HEK293 (cell line): ENCODE results near the gene PTGR1.

Experiments used
- TCF7L2 ChIP-seq: IDR thresholded peaks from 2 replicates; pipeline ENCODE4 v1.6.1; 2011; ENCODE audit warnings: low read depth, mild to moderate bottlenecking, inconsistent platforms, low read length, moderate library complexity, borderline replicate concordance
- ZBTB21 ChIP-seq: fragments of 450-650 bp; formaldehyde crosslinking; IDR thresholded peaks from 2 replicates; pipeline ENCODE4 v1.5.1; 2017; ENCODE audit warnings: missing biosample characterization, missing genetic modification characterization
- ZBTB7A ChIP-seq: fragments of 450-650 bp; formaldehyde crosslinking; IDR thresholded peaks from 2 replicates; pipeline ENCODE4 v1.5.1; 2016; ENCODE audit warnings: low read depth, missing biosample characterization, missing genetic modification characterization
- ZNF555 ChIP-seq: fragments of 450-650 bp; formaldehyde crosslinking; conservative IDR thresholded peaks from 2 replicates; pipeline ENCODE4 v1.5.1; 2017; ENCODE audit warnings: missing biosample characterization, mild to moderate bottlenecking, missing genetic modification characterization, inconsistent platforms
- TF ChIP-seq, protein P1 (sequence below): fragments of 450-650 bp; formaldehyde crosslinking; IDR thresholded peaks from 2 replicates; pipeline ENCODE4 v1.5.1; 2016; ENCODE audit warnings: missing biosample characterization, missing genetic modification characterization
- TF ChIP-seq, protein P2 (sequence below): fragments of 450-650 bp; formaldehyde crosslinking; IDR thresholded peaks from 2 replicates; pipeline ENCODE4 v1.5.1; 2016; ENCODE audit warnings: missing biosample characterization, missing genetic modification characterization, borderline replicate concordance
- TF ChIP-seq, protein P3 (sequence below): fragments of 450-650 bp; formaldehyde crosslinking; IDR thresholded peaks from 2 replicates; pipeline ENCODE4 v1.5.1; 2016; ENCODE audit warnings: missing biosample characterization, missing genetic modification characterization
- TF ChIP-seq, protein P4 (sequence below): fragments of 450-650 bp; formaldehyde crosslinking; IDR thresholded peaks from 2 replicates; pipeline ENCODE4 v1.5.1; 2016; ENCODE audit warnings: missing biosample characterization, missing genetic modification characterization
- TF ChIP-seq, protein P5 (sequence below): fragments of 450-650 bp; formaldehyde crosslinking; IDR thresholded peaks from 2 replicates; pipeline ENCODE4 v1.5.1; 2016; ENCODE audit warnings: missing biosample characterization, missing genetic modification characterization, borderline replicate concordance

DNA sequence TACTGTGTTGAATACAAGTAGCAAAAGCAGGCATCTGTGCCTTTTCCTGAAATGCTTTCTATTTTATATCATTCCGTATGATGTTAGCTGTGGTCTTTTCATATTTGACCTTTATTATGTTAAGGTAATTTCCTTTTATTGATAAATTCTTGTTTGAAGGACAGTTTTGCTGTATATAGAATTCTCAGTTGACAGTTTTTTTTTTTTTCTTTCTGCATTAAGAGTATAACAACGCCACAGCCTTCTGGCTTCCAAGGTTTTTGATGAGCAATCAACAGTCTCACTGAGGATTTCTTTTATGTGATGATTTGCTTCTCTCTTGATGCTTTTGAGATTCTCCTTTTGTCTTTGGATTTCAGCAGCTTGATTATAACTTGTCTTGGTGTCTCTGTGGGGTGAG, 50.8 kb downstream of the PTGR1 start:
- TF ChIP-seq, protein P1, sequence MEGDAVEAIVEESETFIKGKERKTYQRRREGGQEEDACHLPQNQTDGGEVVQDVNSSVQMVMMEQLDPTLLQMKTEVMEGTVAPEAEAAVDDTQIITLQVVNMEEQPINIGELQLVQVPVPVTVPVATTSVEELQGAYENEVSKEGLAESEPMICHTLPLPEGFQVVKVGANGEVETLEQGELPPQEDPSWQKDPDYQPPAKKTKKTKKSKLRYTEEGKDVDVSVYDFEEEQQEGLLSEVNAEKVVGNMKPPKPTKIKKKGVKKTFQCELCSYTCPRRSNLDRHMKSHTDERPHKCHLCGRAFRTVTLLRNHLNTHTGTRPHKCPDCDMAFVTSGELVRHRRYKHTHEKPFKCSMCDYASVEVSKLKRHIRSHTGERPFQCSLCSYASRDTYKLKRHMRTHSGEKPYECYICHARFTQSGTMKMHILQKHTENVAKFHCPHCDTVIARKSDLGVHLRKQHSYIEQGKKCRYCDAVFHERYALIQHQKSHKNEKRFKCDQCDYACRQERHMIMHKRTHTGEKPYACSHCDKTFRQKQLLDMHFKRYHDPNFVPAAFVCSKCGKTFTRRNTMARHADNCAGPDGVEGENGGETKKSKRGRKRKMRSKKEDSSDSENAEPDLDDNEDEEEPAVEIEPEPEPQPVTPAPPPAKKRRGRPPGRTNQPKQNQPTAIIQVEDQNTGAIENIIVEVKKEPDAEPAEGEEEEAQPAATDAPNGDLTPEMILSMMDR (tag by site-specific recombination), result no peak
- TF ChIP-seq, protein P2, sequence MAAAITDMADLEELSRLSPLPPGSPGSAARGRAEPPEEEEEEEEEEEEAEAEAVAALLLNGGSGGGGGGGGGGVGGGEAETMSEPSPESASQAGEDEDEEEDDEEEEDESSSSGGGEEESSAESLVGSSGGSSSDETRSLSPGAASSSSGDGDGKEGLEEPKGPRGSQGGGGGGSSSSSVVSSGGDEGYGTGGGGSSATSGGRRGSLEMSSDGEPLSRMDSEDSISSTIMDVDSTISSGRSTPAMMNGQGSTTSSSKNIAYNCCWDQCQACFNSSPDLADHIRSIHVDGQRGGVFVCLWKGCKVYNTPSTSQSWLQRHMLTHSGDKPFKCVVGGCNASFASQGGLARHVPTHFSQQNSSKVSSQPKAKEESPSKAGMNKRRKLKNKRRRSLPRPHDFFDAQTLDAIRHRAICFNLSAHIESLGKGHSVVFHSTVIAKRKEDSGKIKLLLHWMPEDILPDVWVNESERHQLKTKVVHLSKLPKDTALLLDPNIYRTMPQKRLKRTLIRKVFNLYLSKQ (tag by site-specific recombination), result no peak
- TF ChIP-seq ZBTB7A (tag by site-specific recombination), result no peak
- TF ChIP-seq ZNF555 (tag by site-specific recombination), result no peak
- TF ChIP-seq ZBTB21 (tag by site-specific recombination), result no peak
- no peak for TF ChIP-seq TCF7L2
- TF ChIP-seq, protein P3, sequence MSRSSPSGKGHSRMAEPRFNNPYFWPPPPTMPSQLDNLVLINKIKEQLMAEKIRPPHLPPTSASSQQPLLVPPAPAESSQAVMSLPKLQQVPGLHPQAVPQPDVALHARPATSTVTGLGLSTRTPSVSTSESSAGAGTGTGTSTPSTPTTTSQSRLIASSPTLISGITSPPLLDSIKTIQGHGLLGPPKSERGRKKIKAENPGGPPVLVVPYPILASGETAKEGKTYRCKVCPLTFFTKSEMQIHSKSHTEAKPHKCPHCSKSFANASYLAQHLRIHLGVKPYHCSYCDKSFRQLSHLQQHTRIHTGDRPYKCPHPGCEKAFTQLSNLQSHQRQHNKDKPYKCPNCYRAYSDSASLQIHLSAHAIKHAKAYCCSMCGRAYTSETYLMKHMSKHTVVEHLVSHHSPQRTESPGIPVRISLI (tag by site-specific recombination), result no peak
- TF ChIP-seq, protein P4, sequence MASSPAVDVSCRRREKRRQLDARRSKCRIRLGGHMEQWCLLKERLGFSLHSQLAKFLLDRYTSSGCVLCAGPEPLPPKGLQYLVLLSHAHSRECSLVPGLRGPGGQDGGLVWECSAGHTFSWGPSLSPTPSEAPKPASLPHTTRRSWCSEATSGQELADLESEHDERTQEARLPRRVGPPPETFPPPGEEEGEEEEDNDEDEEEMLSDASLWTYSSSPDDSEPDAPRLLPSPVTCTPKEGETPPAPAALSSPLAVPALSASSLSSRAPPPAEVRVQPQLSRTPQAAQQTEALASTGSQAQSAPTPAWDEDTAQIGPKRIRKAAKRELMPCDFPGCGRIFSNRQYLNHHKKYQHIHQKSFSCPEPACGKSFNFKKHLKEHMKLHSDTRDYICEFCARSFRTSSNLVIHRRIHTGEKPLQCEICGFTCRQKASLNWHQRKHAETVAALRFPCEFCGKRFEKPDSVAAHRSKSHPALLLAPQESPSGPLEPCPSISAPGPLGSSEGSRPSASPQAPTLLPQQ (tag by site-specific recombination), result no peak
- TF ChIP-seq, protein P5, sequence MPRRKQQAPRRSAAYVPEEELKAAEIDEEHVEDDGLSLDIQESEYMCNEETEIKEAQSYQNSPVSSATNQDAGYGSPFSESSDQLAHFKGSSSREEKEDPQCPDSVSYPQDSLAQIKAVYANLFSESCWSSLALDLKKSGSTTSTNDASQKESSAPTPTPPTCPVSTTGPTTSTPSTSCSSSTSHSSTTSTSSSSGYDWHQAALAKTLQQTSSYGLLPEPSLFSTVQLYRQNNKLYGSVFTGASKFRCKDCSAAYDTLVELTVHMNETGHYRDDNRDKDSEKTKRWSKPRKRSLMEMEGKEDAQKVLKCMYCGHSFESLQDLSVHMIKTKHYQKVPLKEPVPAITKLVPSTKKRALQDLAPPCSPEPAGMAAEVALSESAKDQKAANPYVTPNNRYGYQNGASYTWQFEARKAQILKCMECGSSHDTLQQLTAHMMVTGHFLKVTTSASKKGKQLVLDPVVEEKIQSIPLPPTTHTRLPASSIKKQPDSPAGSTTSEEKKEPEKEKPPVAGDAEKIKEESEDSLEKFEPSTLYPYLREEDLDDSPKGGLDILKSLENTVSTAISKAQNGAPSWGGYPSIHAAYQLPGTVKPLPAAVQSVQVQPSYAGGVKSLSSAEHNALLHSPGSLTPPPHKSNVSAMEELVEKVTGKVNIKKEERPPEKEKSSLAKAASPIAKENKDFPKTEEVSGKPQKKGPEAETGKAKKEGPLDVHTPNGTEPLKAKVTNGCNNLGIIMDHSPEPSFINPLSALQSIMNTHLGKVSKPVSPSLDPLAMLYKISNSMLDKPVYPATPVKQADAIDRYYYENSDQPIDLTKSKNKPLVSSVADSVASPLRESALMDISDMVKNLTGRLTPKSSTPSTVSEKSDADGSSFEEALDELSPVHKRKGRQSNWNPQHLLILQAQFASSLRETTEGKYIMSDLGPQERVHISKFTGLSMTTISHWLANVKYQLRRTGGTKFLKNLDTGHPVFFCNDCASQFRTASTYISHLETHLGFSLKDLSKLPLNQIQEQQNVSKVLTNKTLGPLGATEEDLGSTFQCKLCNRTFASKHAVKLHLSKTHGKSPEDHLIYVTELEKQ (tag by site-specific recombination), result no peak
